Hematopoietic multipotent progenitor cell treated with erythropoietin and hydrocortisone succinate and interleukin-3 and kit ligand, for 15 days (in vitro differentiated cells): ENCODE results near the gene ADAMTS17.
"Not testable (repeated sequence)": the region's sequence is repeated elsewhere in the genome, so short reads cannot be mapped to it uniquely, and the experiment has no call there.

Experiments
- DNase-seq: peaks from one replicate; pipeline ENCODE4 v3.0.0-alpha.2; 2015; ENCODE audit warnings: low spot score

The ADAMTS17 gene

GRCh38 chr15:100340721-100341238, 995 bp downstream of the ADAMTS17 start:
- DNase-seq = no peak

DNA sequence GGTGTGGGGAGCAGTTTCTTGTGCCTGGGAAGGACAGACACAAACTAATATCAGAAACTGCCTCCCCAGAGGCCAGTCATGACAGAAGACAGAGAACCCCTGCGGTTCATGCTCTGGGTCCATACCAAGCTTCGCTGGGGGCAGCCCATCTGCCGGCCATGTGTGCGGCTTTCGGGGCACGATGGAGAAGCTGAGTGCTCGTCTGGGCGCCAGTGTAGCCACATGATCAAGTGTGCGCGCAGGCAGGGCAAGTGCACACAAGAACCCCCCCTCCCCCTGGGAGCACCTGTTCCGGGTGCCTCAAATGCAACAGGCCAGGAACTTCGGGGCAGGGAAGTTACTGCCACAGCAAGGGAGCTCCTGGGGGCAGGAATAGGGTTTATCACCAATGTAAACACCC, 1.8 kb downstream of the ADAMTS17 start:
- DNase-seq = no peak

DNA sequence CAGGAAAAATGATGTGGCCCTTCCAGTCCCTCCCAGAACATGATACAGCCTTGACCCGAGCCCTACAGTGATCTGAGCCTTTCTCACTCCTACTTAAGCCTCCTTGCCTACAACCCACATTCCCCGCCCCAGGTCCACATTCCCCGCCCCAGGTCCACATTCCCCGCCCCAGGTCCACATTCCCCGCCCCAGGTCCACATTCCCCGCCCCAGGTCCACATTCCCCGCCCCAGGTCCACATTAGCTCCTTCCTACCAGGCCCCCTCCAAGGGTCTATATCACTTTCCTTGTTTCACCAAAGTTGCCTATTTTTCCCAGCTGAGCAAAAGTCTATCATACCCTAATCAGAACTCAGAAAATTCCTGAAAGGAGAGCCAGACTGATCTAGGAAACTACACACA, 2.3 kb downstream of the ADAMTS17 start:
- DNase-seq = not testable (repeated sequence)

GRCh38 chr15:100338971-100339444, 2.8 kb downstream of the ADAMTS17 start:
- no peak for DNase-seq

DNA sequence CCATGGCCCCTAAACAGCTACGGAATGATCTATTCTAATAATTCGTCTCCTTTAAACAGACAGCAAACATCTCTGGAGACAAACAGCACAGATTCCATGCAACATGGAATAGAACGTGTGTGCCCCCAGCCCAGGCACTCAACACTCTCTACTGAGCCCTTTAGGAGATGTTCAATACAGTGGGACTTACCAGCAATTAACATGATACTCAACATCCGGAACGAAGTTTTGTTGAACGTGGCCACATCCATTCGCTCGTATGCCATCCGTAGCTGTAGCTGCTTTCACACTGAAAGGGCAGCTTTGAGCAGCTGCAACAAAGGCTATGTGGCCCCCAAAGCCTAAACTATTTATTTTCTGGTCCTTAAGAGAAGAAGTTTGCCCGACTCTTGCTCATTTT, 3.5 kb downstream of the ADAMTS17 start:
- no peak for DNase-seq

DNA sequence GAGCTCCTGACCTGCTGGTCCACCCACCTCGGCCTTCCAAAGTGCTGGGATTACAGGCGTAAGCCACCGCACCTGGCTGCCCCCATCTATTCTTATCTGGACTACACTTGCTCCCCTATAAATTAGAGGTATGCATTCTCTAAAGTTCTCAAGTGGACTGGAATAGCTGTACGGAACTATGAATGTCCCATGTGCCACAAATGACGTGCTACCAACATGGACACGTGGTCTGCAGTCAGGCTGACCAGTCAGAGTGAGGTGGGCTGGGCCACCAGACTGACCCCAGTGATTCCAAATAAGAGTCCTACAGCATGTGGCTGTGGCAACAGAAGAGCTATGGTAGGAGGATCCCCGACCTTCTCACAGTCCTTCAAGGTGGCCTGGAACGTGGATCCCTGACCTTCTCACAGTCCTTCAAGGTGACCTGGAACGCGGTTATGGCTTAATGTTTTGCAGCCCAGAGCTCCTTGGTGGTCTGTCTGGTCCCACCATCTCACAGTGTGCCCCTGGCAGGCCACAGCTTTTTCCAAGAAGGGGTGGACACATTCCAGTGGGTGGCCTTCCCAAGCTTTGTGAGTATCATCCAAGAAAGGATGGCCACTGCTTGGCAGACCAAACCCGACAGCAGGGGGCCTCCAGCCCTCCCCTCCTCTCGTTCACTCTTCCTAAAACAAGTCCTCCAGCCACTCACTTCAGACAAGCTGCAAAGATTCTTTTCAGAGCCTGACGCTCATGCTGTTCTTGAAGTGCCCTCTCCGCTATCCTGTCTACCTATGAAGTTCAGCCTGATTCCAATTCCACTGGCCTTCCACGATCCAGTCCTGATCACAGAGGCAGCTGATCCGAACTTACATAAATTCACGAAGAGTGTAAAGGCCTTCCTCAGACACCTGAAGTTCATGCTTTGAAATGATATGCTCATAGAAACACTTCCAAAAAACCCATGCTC, 4.4 kb downstream of the ADAMTS17 start:
- DNase-seq = no peak

- DNase-seq = no peak
Observed at GRCh38 chr15:100336061-100336460, 5.7 kb downstream of the ADAMTS17 start.

GRCh38 chr15:100335335-100335999, 6.3 kb downstream of the ADAMTS17 start:
- no peak for DNase-seq

DNA sequence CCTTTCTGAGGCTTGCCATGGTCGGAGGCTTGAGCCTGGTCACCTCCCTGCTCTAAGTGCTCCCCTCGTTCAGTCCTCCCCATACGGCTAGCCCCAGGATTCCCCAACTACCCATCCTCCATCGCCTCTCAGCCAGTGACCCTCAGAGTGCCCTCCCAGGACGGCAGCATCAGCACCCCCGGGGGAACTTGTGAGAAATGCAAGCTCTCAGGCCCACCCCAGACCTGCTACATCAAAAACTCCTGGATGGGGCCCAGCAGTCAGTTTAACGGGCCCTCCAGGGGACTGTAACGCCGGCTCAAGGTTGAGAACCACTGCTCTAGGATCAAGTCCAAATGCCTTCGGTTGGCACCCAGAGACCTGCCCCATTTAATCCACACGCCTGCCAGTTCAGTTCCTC, 6.9 kb downstream of the ADAMTS17 start:
- DNase-seq = no peak

DNA sequence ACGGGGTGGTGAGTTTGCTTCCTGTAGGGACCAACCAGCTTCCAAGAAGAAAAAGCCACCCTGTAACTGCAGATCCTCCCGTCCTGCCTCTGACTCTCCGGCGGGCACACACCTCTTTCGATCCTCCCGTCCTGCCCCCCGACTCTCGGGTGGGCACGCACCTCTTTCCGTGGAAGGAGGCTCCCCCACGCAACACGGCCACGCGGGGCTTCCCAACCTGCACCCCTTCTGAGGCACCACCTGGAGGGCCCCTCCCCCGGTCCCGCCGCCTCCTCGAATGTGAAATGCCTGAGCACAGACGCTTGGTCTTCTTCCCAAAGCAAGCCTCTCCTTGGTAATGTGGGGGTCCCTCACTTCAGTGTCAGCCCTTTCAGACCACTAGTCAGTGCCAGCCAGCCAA, 7.3 kb downstream of the ADAMTS17 start:
- DNase-seq = no peak

DNA sequence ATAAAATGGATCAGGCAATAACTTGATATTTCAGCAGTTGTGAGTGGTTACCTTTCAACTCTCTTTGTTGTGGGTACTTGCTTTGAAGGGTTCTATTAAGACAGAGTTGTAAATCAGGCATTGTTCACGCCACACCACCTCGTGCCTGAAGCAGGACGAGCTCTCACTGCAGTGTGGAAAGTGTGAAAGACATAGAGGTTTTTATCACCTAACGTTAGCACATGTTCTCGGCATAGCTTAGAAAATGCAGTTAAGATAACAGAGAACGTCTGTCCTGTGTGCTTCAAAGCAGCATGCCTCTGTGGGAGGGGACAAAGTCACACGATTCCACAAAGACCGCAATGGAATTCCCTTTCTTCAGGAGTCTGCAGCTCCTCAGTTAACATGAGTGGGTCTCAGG, 7.8 kb downstream of the ADAMTS17 start:
- no peak for DNase-seq

DNA sequence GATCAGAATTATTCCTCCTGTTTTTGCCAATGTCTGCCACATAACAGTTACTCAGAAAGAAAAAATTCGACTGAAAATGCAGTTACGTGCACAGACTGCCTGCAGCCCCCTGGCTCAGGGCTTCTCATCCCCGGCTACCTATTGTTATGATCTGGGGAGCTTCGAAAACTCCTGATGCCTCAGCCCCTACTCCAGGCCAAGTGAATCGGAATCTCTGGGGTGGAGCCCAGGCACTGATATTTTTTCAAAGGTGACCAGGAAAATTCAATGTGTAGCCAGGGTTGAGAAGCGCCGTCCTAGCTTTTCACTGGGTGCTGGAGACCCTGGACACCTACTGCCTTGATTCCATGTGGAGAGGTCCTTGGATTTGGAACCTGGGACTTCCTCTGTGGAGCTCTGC, 8.5 kb downstream of the ADAMTS17 start:
- no peak for DNase-seq

- no peak for DNase-seq
Observed at GRCh38 chr15:100332721-100333120, 9.1 kb downstream of the ADAMTS17 start.

DNA sequence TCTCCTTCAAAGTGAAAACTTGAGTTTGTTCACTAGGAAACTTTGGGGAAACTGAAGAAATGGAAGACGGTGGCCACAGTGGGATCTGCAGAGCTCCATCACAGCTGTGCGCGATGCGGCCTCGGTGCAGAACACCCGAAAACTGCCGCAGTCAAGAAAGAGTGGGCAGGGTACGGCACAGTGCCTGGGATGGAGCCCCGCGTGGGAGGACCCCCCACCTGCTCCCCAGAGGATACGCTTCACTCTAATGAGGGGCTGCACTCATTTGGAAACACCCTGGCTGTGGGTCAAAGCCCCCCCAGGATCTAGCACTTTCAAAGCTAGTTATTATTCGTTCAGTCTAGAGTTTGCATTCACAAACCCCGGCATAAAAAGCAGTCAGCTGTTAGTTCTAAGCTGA, 9.5 kb downstream of the ADAMTS17 start:
- no peak for DNase-seq

- no peak for DNase-seq
Observed at GRCh38 chr15:100330629-100331215, 11.1 kb downstream of the ADAMTS17 start.

GRCh38 chr15:100330221-100330620, 11.6 kb downstream of the ADAMTS17 start:
- no peak for DNase-seq

DNA sequence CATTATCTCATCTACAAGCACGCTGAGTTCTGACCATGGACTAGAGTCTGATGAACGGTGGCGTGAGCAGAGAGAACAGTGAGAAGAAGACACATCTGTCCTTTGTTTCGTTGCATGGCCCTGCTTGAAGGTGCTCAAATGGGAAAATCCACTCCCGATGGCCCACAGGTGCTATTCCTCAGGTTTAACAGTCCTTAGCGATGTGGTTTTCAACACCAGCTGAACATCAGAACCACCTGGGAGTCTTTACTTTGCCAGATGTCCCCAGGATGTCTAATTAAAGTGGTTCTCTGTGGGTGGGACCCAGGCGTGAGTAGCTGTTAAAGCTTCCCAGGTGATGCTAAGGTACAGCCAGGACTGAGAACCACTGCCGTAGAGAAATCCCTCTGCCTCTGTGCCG, 13.0 kb downstream of the ADAMTS17 start:
- no peak for DNase-seq

GRCh38 chr15:100318880-100319279, 22.9 kb downstream of the ADAMTS17 start:
- DNase-seq = no peak

DNA sequence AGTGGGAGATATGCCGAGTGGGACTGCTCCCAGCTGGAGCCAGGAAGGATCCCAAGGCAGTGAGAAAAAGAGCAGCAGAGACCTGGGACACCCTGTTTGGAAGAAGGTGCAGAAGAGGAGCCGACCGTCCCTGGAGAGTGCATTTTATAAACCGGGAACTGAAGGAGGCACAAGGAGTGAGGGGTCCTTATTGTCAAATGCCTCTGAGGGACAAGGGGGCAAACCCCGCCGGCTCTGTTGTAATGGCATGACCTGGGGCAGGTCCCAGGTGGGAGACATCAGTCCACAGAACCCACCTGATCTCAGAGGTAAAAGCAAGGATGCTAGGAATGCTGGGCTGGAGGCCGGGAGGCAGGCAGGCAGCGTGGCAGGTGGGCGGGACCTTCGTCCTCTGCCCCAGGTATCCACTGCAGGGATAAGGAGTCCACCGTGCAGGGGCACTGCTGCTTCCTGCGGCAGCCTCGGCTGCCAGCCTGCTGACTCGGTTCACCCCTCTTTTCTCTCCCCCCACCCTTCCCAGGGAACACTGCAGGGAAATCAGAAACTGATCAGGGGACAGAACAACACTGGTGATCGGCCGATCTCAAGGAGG, 26.9 kb downstream of the ADAMTS17 start:
- no peak for DNase-seq

DNA sequence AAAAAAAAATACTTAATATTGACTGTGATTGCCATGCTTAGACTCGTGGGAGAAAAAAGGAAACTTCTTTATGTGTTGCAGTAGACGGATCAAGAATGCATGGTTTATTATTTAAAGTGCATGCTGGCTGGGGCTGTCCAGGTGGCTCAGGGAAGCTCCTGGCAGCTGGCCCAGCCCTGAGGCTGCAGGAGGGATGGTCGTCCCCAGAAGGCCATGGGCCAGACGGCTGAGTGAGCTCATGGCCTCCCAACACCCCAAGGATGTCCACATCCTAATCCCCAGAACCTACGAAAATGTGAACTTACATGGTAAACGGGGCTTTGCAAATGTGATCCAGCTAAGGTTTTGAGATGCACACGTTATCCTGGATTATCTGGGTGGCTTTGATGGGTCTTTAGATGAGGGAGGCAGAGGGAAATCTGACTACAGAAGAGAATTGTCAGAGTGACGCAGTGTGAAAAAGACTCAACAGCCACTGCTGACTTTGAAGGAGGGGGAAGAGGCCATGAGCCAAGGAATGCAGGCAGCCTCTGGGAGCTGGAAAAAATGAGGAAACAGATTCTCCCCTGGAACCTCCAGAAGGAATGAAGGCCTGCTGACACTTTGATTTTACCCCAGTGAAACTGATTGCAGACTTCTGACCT, 29.8 kb downstream of the ADAMTS17 start:
- no peak for DNase-seq

GRCh38 chr15:100311154-100311625, 30.6 kb downstream of the ADAMTS17 start:
- DNase-seq = no peak
